Measurements from ENCODE around the gene POLR3C. TPM values are rescaled to one million over a fixed set of nuclear protein-coding genes. Genes with fewer than 3 reads are reported as not detected.
"Not testable (repeated sequence)": the region's sequence is repeated elsewhere in the genome, so short reads cannot be mapped to it uniquely, and the experiment has no call there.

Gene POLR3C
- total RNA-seq, 2 donors from 2014 or later, result 32.7 to 37.9 TPM

GRCh38 chr1:145828367-145829026 lies 4.5 kb downstream of the POLR3C start:
- Mint-ChIP-seq H3K4me1 (peaks cover 6% of the 10 kb centered on the region), H3K27ac (no peak overlapping the region), H3K4me3 (no peak overlapping the region), H3K9me3 (no peaks in the 10 kb centered on the region), H3K36me3 (ENCODE audit: low read depth) (peaks cover 70% of the 10 kb centered on the region), H3K27me3 (ENCODE audit: insufficient read depth) (no peaks in the 10 kb centered on the region)
- no peak for TF ChIP-seq CTCF (conservative IDR thresholded peaks at IDR 0.05)
- no peaks in the 10 kb centered on the region for H3K4me1 ChIP-seq (ENCODE audit: control insufficient read depth, insufficient read depth, low read length)
- H3K9me3 ChIP-seq (ENCODE audit: control insufficient read depth, low read length), result no peaks in the 10 kb centered on the region
- H3K9ac ChIP-seq (ENCODE audit: extremely low read depth, low read length, poor library complexity, severe bottlenecking), result no peak overlapping the region
- no peaks in the 10 kb centered on the region for H3K27me3 ChIP-seq (ENCODE audit: control insufficient read depth, insufficient read depth, low read length, poor library complexity, severe bottlenecking)
- H3K27ac ChIP-seq (ENCODE audit: low read depth, low read length), result no peak overlapping the region
- peaks cover 73% of the 10 kb centered on the region for H3K36me3 ChIP-seq (ENCODE audit: control insufficient read depth, insufficient read depth, low read length)
- H3K4me3 ChIP-seq (ENCODE audit: low read length), result no peak overlapping the region
- DNase-seq, result no peak

- H3K27me3 Mint-ChIP-seq (ENCODE audit: insufficient read depth); H3K4me1 ChIP-seq (ENCODE audit: control insufficient read depth, insufficient read depth, low read length); H3K4me3 ChIP-seq (ENCODE audit: low read length); H3K4me1 Mint-ChIP-seq; H3K27ac ChIP-seq (ENCODE audit: low read depth, low read length); H3K4me3 Mint-ChIP-seq; H3K27me3 ChIP-seq (ENCODE audit: control insufficient read depth, insufficient read depth, low read length, poor library complexity, severe bottlenecking); H3K9me3 Mint-ChIP-seq; H3K9me3 ChIP-seq (ENCODE audit: control insufficient read depth, low read length); DNase-seq; H3K9ac ChIP-seq (ENCODE audit: extremely low read depth, low read length, poor library complexity, severe bottlenecking); H3K27ac Mint-ChIP-seq: not testable (repeated sequence)
- H3K36me3 Mint-ChIP-seq (ENCODE audit: low read depth), result peaks cover 82% of the 10 kb centered on the region
- WGBS, 2 experiments (ENCODE audit: insufficient coverage in 1 of 2, insufficient read length in 1 of 2), result 93 to 97% methylated on average over 2 of the region's 2 CpGs
- peaks cover 93% of the 10 kb centered on the region for H3K36me3 ChIP-seq (ENCODE audit: control insufficient read depth, insufficient read depth, low read length)
These were observed 6.8 kb downstream of the POLR3C start for GRCh38 chr1:145830810-145831209.

DNA sequence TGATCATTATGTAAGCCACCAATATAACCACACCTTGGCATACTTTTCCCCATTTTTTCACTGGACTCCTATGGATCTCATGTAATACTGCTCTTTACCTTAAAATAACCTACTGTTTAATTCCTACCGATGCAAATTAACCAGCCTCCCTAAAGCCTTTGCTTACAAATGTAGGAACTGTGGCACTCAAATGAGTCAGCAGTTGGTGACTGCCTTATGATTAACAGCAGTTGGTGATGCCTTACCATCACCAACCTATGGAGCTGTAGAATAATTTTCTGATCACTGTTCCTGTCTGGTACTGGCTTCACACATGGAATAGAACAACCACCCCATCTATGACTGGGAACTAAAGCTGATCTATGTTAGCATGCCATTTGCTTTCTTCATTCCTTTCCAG lies 13.7 kb downstream of the POLR3C start:
- no peaks in the 10 kb centered on the region for H3K4me1 ChIP-seq (ENCODE audit: control insufficient read depth, insufficient read depth, low read length)
- peaks cover 97% of the 10 kb centered on the region for H3K36me3 ChIP-seq (ENCODE audit: control insufficient read depth, insufficient read depth, low read length)
- H3K4me3 ChIP-seq (ENCODE audit: low read length), result no peak overlapping the region
- 97 to 100% methylated on average over 1 of the region's 1 CpG for WGBS, 2 experiments (ENCODE audit: insufficient coverage in 1 of 2, insufficient read length in 1 of 2)
- Mint-ChIP-seq H3K27me3 (ENCODE audit: insufficient read depth) (no peaks in the 10 kb centered on the region), H3K9me3 (no peaks in the 10 kb centered on the region), H3K4me1 (no peaks in the 10 kb centered on the region), H3K36me3 (ENCODE audit: low read depth) (peaks cover 79% of the 10 kb centered on the region), H3K27ac (no peak overlapping the region), H3K4me3 (no peak overlapping the region)
- no peaks in the 10 kb centered on the region for H3K9me3 ChIP-seq (ENCODE audit: control insufficient read depth, low read length)
- no peaks in the 10 kb centered on the region for H3K27me3 ChIP-seq (ENCODE audit: control insufficient read depth, insufficient read depth, low read length, poor library complexity, severe bottlenecking)
- TF ChIP-seq CTCF (conservative IDR thresholded peaks at IDR 0.05), result no peak
- H3K9ac ChIP-seq (ENCODE audit: extremely low read depth, low read length, poor library complexity, severe bottlenecking), result no peak overlapping the region
- DNase-seq, result no peak
- no peak overlapping the region for H3K27ac ChIP-seq (ENCODE audit: low read depth, low read length)

DNA sequence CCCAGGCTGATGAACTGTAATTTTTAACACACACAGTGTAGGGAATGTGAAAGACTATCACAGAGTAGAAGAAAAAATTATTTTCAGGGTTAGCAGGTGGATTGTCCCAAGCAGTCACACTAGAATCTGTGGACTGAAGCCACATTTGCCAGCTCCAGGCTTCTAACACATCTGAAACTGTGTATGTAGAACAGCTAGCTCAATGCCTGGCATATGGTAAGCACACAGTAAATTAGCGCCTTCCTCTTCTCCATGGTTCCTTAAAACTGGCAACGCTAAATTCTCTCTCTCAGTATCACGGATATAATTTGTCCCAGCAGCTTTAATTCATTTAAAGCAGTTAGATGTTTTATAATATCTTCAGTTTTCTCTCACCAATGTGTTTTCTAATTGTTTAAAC lies 19.0 kb downstream of the POLR3C start:
- DNase-seq, result no peak
- H3K27me3 ChIP-seq (ENCODE audit: control insufficient read depth, insufficient read depth, low read length, poor library complexity, severe bottlenecking), result no peaks in the 10 kb centered on the region
- H3K36me3 Mint-ChIP-seq (ENCODE audit: low read depth), result peaks cover 42% of the 10 kb centered on the region
- H3K9me3 Mint-ChIP-seq, result no peaks in the 10 kb centered on the region
- no peaks in the 10 kb centered on the region for H3K4me1 Mint-ChIP-seq
- TF ChIP-seq CTCF (conservative IDR thresholded peaks at IDR 0.05), result no peak
- no peak overlapping the region for H3K4me3 Mint-ChIP-seq
- H3K9ac ChIP-seq (ENCODE audit: extremely low read depth, low read length, poor library complexity, severe bottlenecking), result no peak overlapping the region
- H3K4me3 ChIP-seq (ENCODE audit: low read length), result no peak overlapping the region
- H3K27ac Mint-ChIP-seq, result no peak overlapping the region
- H3K4me1 ChIP-seq (ENCODE audit: control insufficient read depth, insufficient read depth, low read length), result peaks cover 4% of the 10 kb centered on the region
- H3K27me3 Mint-ChIP-seq (ENCODE audit: insufficient read depth), result no peaks in the 10 kb centered on the region
- H3K9me3 ChIP-seq (ENCODE audit: control insufficient read depth, low read length), result no peaks in the 10 kb centered on the region
- no peak overlapping the region for H3K27ac ChIP-seq (ENCODE audit: low read depth, low read length)
- 93 to 100% methylated on average over 1 to 3 of the region's 3 CpGs for WGBS, 2 experiments (ENCODE audit: insufficient coverage in 1 of 2, insufficient read length in 1 of 2)
- H3K36me3 ChIP-seq (ENCODE audit: control insufficient read depth, insufficient read depth, low read length), result peaks cover 57% of the 10 kb centered on the region

Measured in endodermal cell (in vitro differentiated cells).